K562 (cell line): ENCODE data around the gene HSPA1L. TPM values are rescaled to one million over a fixed set of nuclear protein-coding genes. Genes with fewer than 3 reads are reported as not detected.
A peak's percentile ranks its signal among the peaks of the same experiment; 100 is the strongest.

ENCODE experiments used
- ARHGAP35 ChIP-seq: fragments of 450-650 bp; IDR thresholded peaks from 2 replicates; pipeline ENCODE4 v1.6.1; 2018; ENCODE audit not compliant: partially characterized antibody
- CBX2 ChIP-seq: fragments of 200-600 bp; sonication (generic); IDR thresholded peaks from one replicate; pipeline ENCODE4 v1.6.1; 2012; ENCODE audit warnings: mild to moderate bottlenecking, low read length, inconsistent platforms; ENCODE audit not compliant: insufficient read depth, poor library complexity, severe bottlenecking
- CTCFL ChIP-seq: IDR thresholded peaks from 2 replicates; pipeline ENCODE4 v1.6.1; 2011; ENCODE audit warnings: borderline replicate concordance, low read depth, mild to moderate bottlenecking, moderate library complexity, low read length; ENCODE audit not compliant: insufficient read depth, poor library complexity, severe bottlenecking
- DACH1 ChIP-seq: fragments of 450-650 bp; IDR thresholded peaks from 2 replicates; pipeline ENCODE4 v1.6.1; 2018; ENCODE audit not compliant: partially characterized antibody
- ETV6 ChIP-seq, 3 experiments: fragments of 150-350 bp in 1 of 3; sonication (generic) in 1 of 3; formaldehyde crosslinking in 1 of 3; IDR thresholded peaks; 2 replicates each; pipeline versions ENCODE4 v1.6.1 to v1.8.0; 2014 to 2022; ENCODE audit warnings: borderline replicate concordance in 2 of 3, low read depth in 2 of 3, antibody characterized with exemption in 1 of 3, low read length in 1 of 3, mild to moderate bottlenecking in 1 of 3, missing genetic modification reagents in 1 of 3
- FUS ChIP-seq: fragments of 200-400 bp; formaldehyde crosslinking; optimal IDR thresholded peaks from 2 replicates; pipeline ENCODE3; 2017; ENCODE audit warnings: low read depth, low read length
- HOXB6 ChIP-seq: fragments of 250-450 bp; sonication (Bioruptor Pico); IDR thresholded peaks from 2 replicates; pipeline ENCODE4 v1.5.1; 2022; ENCODE audit warnings: mild to moderate bottlenecking, borderline replicate concordance
- MAZ ChIP-seq, 2 experiments: fragments of 450-650 bp in 1 of 2; sonication (generic) in 1 of 2; formaldehyde crosslinking; IDR thresholded peaks in 1 of 2; conservative IDR thresholded peaks in 1 of 2; 2 replicates each; pipeline versions ENCODE4 v1.4.0 to v1.5.0; 2020; ENCODE audit warnings: mild to moderate bottlenecking in 1 of 2, missing genetic modification reagents in 1 of 2
- MCM3 ChIP-seq: fragments of 450-650 bp; IDR thresholded peaks from 2 replicates; pipeline ENCODE4 v1.6.1; 2016
- MCM5 ChIP-seq: fragments of 450-650 bp; IDR thresholded peaks from 2 replicates; pipeline ENCODE4 v1.6.1; 2016; ENCODE audit warnings: low read depth
- MYC ChIP-seq, 2 experiments: fragments of 250-450 bp in 1 of 2; sonication (Bioruptor Pico) in 1 of 2; IDR thresholded peaks; 2 replicates each; pipeline versions ENCODE4 v1.5.1 to v1.6.1; 2012 to 2021; ENCODE audit warnings: low read depth in 2 of 2, borderline replicate concordance in 1 of 2, improper control_type of control experiment in 1 of 2, low read length in 1 of 2, mild to moderate bottlenecking in 1 of 2, moderate library complexity in 1 of 2
- NCOA1 ChIP-seq: fragments of 450-650 bp; IDR thresholded peaks from 2 replicates; pipeline ENCODE4 v1.6.1; 2016; ENCODE audit warnings: low read depth
- SOX6 ChIP-seq: fragments of 450-650 bp; IDR thresholded peaks from 2 replicates; pipeline ENCODE4 v1.6.1; 2014; ENCODE audit warnings: mild to moderate bottlenecking
- STAT5B ChIP-seq: fragments of 250-450 bp; sonication (Bioruptor Pico); IDR thresholded peaks from 2 replicates; pipeline ENCODE4 v1.8.0; 2021; ENCODE audit warnings: mild to moderate bottlenecking, inconsistent platforms
- ZBTB17 ChIP-seq: fragments of 450-650 bp; formaldehyde crosslinking; IDR thresholded peaks from 2 replicates; pipeline ENCODE4 v1.4.0; 2020; ENCODE audit warnings: mild to moderate bottlenecking
- ZC3H11A ChIP-seq: IDR thresholded peaks from 2 replicates; pipeline ENCODE4 v1.6.1; 2012; ENCODE audit warnings: low read depth, low read length, improper control_type of control experiment
- ZNF184 ChIP-seq: sonication (generic); formaldehyde crosslinking; IDR thresholded peaks from 2 replicates; pipeline ENCODE4 v1.5.0; 2020; ENCODE audit warnings: missing genetic modification reagents
- ZNF280A ChIP-seq: fragments of 450-650 bp; IDR thresholded peaks from 2 replicates; pipeline ENCODE4 v1.6.1; 2018; ENCODE audit warnings: mild to moderate bottlenecking, low read depth; ENCODE audit not compliant: partially characterized antibody
- ZNF644 ChIP-seq: fragments of 200-800 bp; sonication (Bioruptor generic); IDR thresholded peaks from 2 replicates; pipeline ENCODE4 v1.6.1; 2016; ENCODE audit warnings: low read depth, missing genetic modification characterization, missing compliant biosample characterization
- ZNF668 ChIP-seq: fragments of 250-450 bp; sonication (Bioruptor Pico); IDR thresholded peaks from 2 replicates; pipeline ENCODE4 v1.8.0; 2022; ENCODE audit warnings: mild to moderate bottlenecking, inconsistent platforms
- ZNF766 ChIP-seq: fragments of 200-800 bp; sonication (Bioruptor generic); conservative IDR thresholded peaks from 2 replicates; pipeline ENCODE4 v1.6.1; 2016; ENCODE audit warnings: missing genetic modification characterization, missing compliant biosample characterization
- polyA plus RNA-seq, 8 experiments: library from polyadenylated mRNA; depleted of rRNA in 4 of 8; stranded (reverse) in 5 of 8; unstranded in 3 of 8; fragments of >200 nt; fragmentation: Nextera tagmentation in 2 of 8; fragmentation: Illumina TruSeq in 1 of 8; extraction: Ambion mirVana in 2 of 8; extraction: Trizol in 1 of 8; gene quantifications; 2 replicates each; pipeline versions ENCODE4 v1.2.1 to v1.2.3, GENCODE V29; 2011 to 2014; ENCODE audit warnings: inconsistent platforms in 1 of 8, missing spikeins in 1 of 8
- total RNA-seq, 7 experiments: library from RNA; depleted of rRNA in 6 of 7; stranded (reverse); fragments of >200 nt in 6 of 7; fragmentation: Illumina TruSeq in 2 of 7; extraction: Trizol in 2 of 7; gene quantifications; 2 replicates each; pipeline versions ENCODE4 v1.2.1 to v1.2.3, GENCODE V29; 2011 to 2021; ENCODE audit warnings: low replicate concordance in 1 of 7
- TF ChIP-seq, protein P1 (sequence below): IDR thresholded peaks from 3 replicates; pipeline ENCODE4 v1.6.1; 2011; ENCODE audit warnings: borderline replicate concordance, mild to moderate bottlenecking; ENCODE audit not compliant: insufficient read length, insufficient read depth

The HSPA1L gene
- total and polyA plus RNA-seq, 9 of the 15 experiments (the other 6 are each of a cell fraction or from before 2014, with no cell fraction given), result 0.14 to 2.1 (median 1.3) TPM

GRCh38 chr6:31822036-31822821, 7.1 kb upstream of the HSPA1L start (continued):
- TF ChIP-seq MCM5, result no peak
- TF ChIP-seq DACH1, result no peak
- TF ChIP-seq NCOA1, result no peak
- TF ChIP-seq, protein P1, sequence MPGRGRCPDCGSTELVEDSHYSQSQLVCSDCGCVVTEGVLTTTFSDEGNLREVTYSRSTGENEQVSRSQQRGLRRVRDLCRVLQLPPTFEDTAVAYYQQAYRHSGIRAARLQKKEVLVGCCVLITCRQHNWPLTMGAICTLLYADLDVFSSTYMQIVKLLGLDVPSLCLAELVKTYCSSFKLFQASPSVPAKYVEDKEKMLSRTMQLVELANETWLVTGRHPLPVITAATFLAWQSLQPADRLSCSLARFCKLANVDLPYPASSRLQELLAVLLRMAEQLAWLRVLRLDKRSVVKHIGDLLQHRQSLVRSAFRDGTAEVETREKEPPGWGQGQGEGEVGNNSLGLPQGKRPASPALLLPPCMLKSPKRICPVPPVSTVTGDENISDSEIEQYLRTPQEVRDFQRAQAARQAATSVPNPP, result no peak
- TF ChIP-seq HOXB6, result peak; percentile 54; the same call in 1 of the 2 replicates
- no peak for TF ChIP-seq FUS
- no peak; the same call in 1 of the 2 replicates for TF ChIP-seq MYC (IDR thresholded peaks at IDR 0.05; ENCODE audit: low read depth, low read length)
- TF ChIP-seq MYC (CRISPR knock-in tag; IDR thresholded peaks at IDR 0.05; ENCODE audit: borderline replicate concordance, low read depth), result no peak; the same call in 1 of the 2 replicates
- no peak for TF ChIP-seq MCM3
- no peak; the same call in 1 of the 2 replicates for TF ChIP-seq ZC3H11A
- TF ChIP-seq MAZ (CRISPR knock-in tag; conservative IDR thresholded peaks at IDR 0.05 in 1 of 2, IDR thresholded peaks at IDR 0.05 in 1 of 2), result peak; percentile 86 to 89
- TF ChIP-seq ZNF280A, result no peak
- TF ChIP-seq ZBTB17 (CRISPR knock-in tag), result no peak; the same call in 1 of the 2 replicates
- no peak for TF ChIP-seq ZNF766
- no peak; the same call in 1 of the 2 replicates for TF ChIP-seq ZNF644 (tag)
- no peak for TF ChIP-seq STAT5B (CRISPR knock-in tag)
- TF ChIP-seq ARHGAP35, result no peak
- TF ChIP-seq SOX6, result no peak
- peak in 1 of 2 experiments; percentile 23; a peak in 1 of 4 replicates for TF ChIP-seq ETV6 (IDR thresholded peaks at IDR 0.05; ENCODE audit: borderline replicate concordance in 1 of 2, low read depth in 2 of 2, low read length in 1 of 2)
- no peak for TF ChIP-seq ETV6 (CRISPR knock-in tag; IDR thresholded peaks at IDR 0.05; ENCODE audit: borderline replicate concordance)
- TF ChIP-seq ZNF184 (CRISPR knock-in tag), result no peak
- TF ChIP-seq CBX2, result no peak
- TF ChIP-seq CTCFL, result no peak
- TF ChIP-seq ZNF668 (CRISPR knock-in tag), result peak; percentile 80; the same call in 1 of the 2 replicates
